Sigmoid colon (tissue), 4 donors: ENCODE data around the gene ADO.

Experiments used
- CTCF ChIP-seq, 4 experiments: fragments of 450-650 bp in 3 of 4; fragments of 200-600 bp in 1 of 4; IDR thresholded peaks; one replicate each; pipeline ENCODE4 v1.5.1; 2016 to 2019; ENCODE audit warnings: antibody characterized with exemption in 4 of 4, mild to moderate bottlenecking in 3 of 4, moderate library complexity in 2 of 4
- EP300 ChIP-seq, 4 donors: sonication (generic); formaldehyde crosslinking; IDR thresholded peaks; one replicate each; pipeline ENCODE4 v1.6.1; 2017; ENCODE audit warnings: antibody characterized with exemption in 4 of 4
- POLR2AphosphoS5 ChIP-seq, 4 donors: sonication (generic); formaldehyde crosslinking; IDR thresholded peaks; one replicate each; pipeline ENCODE4 v1.6.1; 2017; ENCODE audit warnings: antibody characterized with exemption in 4 of 4

- TF ChIP-seq CTCF (IDR thresholded peaks at IDR 0.05) (no peak), POLR2AphosphoS5 (IDR thresholded peaks at IDR 0.05) (no peak), EP300 (IDR thresholded peaks at IDR 0.05) (no peak)
Measured at GRCh38 chr10:62842983-62843382, 38.5 kb downstream of the ADO start.
